Prostate gland (tissue), 2 donors: ENCODE results near the gene CNTN6. TPM values are rescaled to one million over a fixed set of nuclear protein-coding genes. Genes with fewer than 3 reads are reported as not detected.
A peak's percentile ranks its signal among the peaks of the same experiment; 100 is the strongest.

ENCODE experiments used
- DNase-seq: peaks from one replicate; pipeline ENCODE4 v3.0.0-alpha.2; 2019; ENCODE audit warnings: low spot score
- H3K27ac ChIP-seq, 2 donors: fragments of 200-600 bp; sonication (generic); 2 replicates each; pipeline ENCODE4 v1.5.1; 2017 to 2019
- H3K27me3 ChIP-seq: fragments of 200-600 bp; sonication (generic); replicated peaks from 2 replicates; pipeline ENCODE4 v1.5.1; 2019; ENCODE audit not compliant: insufficient read depth
- H3K36me3 ChIP-seq, 2 donors: fragments of 200-600 bp; sonication (generic); 1 replicate in 1 of 2; 2 replicates in 1 of 2; pipeline versions ENCODE4 v1.5.1 to v1.8.1; 2017 to 2019
- H3K4me1 ChIP-seq: fragments of 200-600 bp; sonication (generic); replicated peaks from 2 replicates; pipeline ENCODE4 v1.5.1; 2019
- H3K4me3 ChIP-seq, 2 donors: fragments of 200-600 bp; sonication (generic); 2 replicates each; pipeline ENCODE4 v1.5.1; 2017 to 2019
- H3K9me3 ChIP-seq: fragments of 200-600 bp; sonication (generic); 2 replicates; pipeline ENCODE4 v1.5.1; 2017
- CTCF ChIP-seq, 4 experiments: fragments of 200-600 bp in 2 of 4; fragments of 450-650 bp in 2 of 4; sonication (generic) in 2 of 4; IDR thresholded peaks; 1 replicate in 3 of 4; 2 replicates in 1 of 4; pipeline ENCODE4 v1.5.1; 2016 to 2019; ENCODE audit warnings: antibody characterized with exemption in 4 of 4, mild to moderate bottlenecking in 2 of 4, moderate library complexity in 2 of 4
- POLR2A ChIP-seq: fragments of 450-650 bp; IDR thresholded peaks from one replicate; pipeline ENCODE4 v1.6.1; 2016; ENCODE audit warnings: antibody characterized with exemption, mild to moderate bottlenecking
- POLR2AphosphoS5 ChIP-seq: sonication (generic); formaldehyde crosslinking; IDR thresholded peaks from one replicate; pipeline ENCODE4 v1.6.1; 2017; ENCODE audit warnings: antibody characterized with exemption
- WGBS: methylation state at CpG from one replicate; pipeline ENCODE4 v1.1.5; 2018; 5-methylcytosine and 5-hydroxymethylcytosine counted together
- intact Hi-C: fragments of 100-400 bp; cut with DNase I; formaldehyde crosslinking; loops from one replicate; pipeline ENCODE4 v1.14.2; 2022
- total RNA-seq, 2 donors: library from RNA; depleted of rRNA; stranded (reverse); fragments of >200 nt; gene quantifications; one replicate each; pipeline ENCODE4 v1.1.0, GENCODE V29; 2016

CNTN6 gene
- total RNA-seq, 2 donors from 2014 or later = not detected

- TF ChIP-seq POLR2A (no peak), CTCF (IDR thresholded peaks at IDR 0.05) (no peak), POLR2AphosphoS5 (no peak)
- no peak overlapping the region for H3K27ac ChIP-seq
- no peak for DNase-seq
- H3K4me3 ChIP-seq = no peak overlapping the region
- intact Hi-C loops = no loop called here
- no peaks in the 10 kb centered on the region for H3K9me3 ChIP-seq
- H3K27me3 ChIP-seq = no peaks in the 10 kb centered on the region
- no peaks in the 10 kb centered on the region for H3K36me3 ChIP-seq
- 58% methylated on average over 4 of the region's 4 CpGs for WGBS
- no peaks in the 10 kb centered on the region for H3K4me1 ChIP-seq
Observed at GRCh38 chr3:1068985-1069384, 23.8 kb upstream of the CNTN6 start.

- TF ChIP-seq POLR2A (no peak), CTCF (IDR thresholded peaks at IDR 0.05) (no peak), POLR2AphosphoS5 (no peak)
- DNase-seq = peak; percentile 5
- no peaks in the 10 kb centered on the region for H3K36me3 ChIP-seq
- WGBS = 33% methylated on average over 5 of the region's 5 CpGs
- H3K27ac ChIP-seq = no peak overlapping the region
- H3K9me3 ChIP-seq = no peaks in the 10 kb centered on the region
- H3K4me1 ChIP-seq = no peaks in the 10 kb centered on the region
- no peaks in the 10 kb centered on the region for H3K27me3 ChIP-seq
- no peak overlapping the region for H3K4me3 ChIP-seq
- intact Hi-C loops = no loop called here
Observed at GRCh38 chr3:1072041-1072440, 20.8 kb upstream of the CNTN6 start.

GRCh38 chr3:1079662-1080061 is 13.2 kb upstream of the CNTN6 start:
- TF ChIP-seq POLR2AphosphoS5 (no peak), CTCF (IDR thresholded peaks at IDR 0.05) (no peak)
- Histone ChIP-seq H3K9me3 (no peaks in the 10 kb centered on the region), H3K27ac (no peak overlapping the region), H3K4me1 (no peaks in the 10 kb centered on the region), H3K36me3 (no peaks in the 10 kb centered on the region), H3K4me3 (no peak overlapping the region), H3K27me3 (no peaks in the 10 kb centered on the region)
- no peak for DNase-seq
- intact Hi-C loops = no loop called here

GRCh38 chr3:1082108-1082507 is 10.7 kb upstream of the CNTN6 start:
- TF ChIP-seq CTCF (IDR thresholded peaks at IDR 0.05) (peak in 3 of 4 experiments; percentile 41 to 53 (median 48)), POLR2AphosphoS5 (no peak), POLR2A (no peak)
- intact Hi-C loops = no loop called here
- H3K27me3 ChIP-seq = no peaks in the 10 kb centered on the region
- no peaks in the 10 kb centered on the region for H3K4me1 ChIP-seq
- 59% methylated on average over 2 of the region's 2 CpGs for WGBS
- no peaks in the 10 kb centered on the region for H3K36me3 ChIP-seq
- peak; percentile 47 for DNase-seq
- H3K9me3 ChIP-seq = no peaks in the 10 kb centered on the region
- H3K27ac ChIP-seq = no peak overlapping the region
- H3K4me3 ChIP-seq = no peak overlapping the region

GRCh38 chr3:1087066-1087560 is 5.7 kb upstream of the CNTN6 start:
- Histone ChIP-seq H3K27ac (no peak overlapping the region), H3K9me3 (no peaks in the 10 kb centered on the region), H3K4me1 (no peaks in the 10 kb centered on the region), H3K27me3 (no peaks in the 10 kb centered on the region), H3K4me3 (no peak overlapping the region), H3K36me3 (no peaks in the 10 kb centered on the region)
- TF ChIP-seq POLR2A (no peak), POLR2AphosphoS5 (no peak), CTCF (IDR thresholded peaks at IDR 0.05) (no peak)
- 23% methylated on average over 3 of the region's 3 CpGs for WGBS
- peak; percentile 51 for DNase-seq
- intact Hi-C loops = no loop called here
